GM23338 (cell line): ENCODE data around the gene NME3. TPM values are rescaled to one million over a fixed set of nuclear protein-coding genes. Genes with fewer than 3 reads are reported as not detected.

ENCODE experiments used
- ATAC-seq: fragments of 200-7000 bp; cut with Tn5 transposase; 3 replicates; pipeline ENCODE4 v1.9.1; 2020
- DNase-seq: peaks from one replicate; pipeline ENCODE4 v3.0.0-alpha.2; 2015; ENCODE audit warnings: low spot score
- H2AFZ ChIP-seq: fragments of 200-600 bp; sonication (generic); 2 replicates; pipeline ENCODE4 v1.8.0; 2016; ENCODE audit warnings: antibody characterized with exemption, mild to moderate bottlenecking, moderate library complexity
- H3F3A ChIP-seq: fragments of 200-600 bp; sonication (generic); replicated peaks from 2 replicates; pipeline ENCODE4 v1.8.0; 2017; ENCODE audit warnings: antibody characterized with exemption, mixed run types, low read depth
- H3K27ac ChIP-seq: fragments of 200-600 bp; sonication (generic); 2 replicates; pipeline ENCODE4 v1.6.1; 2016; ENCODE audit warnings: low read depth
- H3K27me3 ChIP-seq: fragments of 200-600 bp; sonication (generic); 2 replicates; pipeline ENCODE4 v1.8.0; 2016; ENCODE audit warnings: mild to moderate bottlenecking, mixed run types, moderate library complexity; ENCODE audit not compliant: insufficient read depth
- H3K36me3 ChIP-seq: fragments of 200-600 bp; sonication (generic); 2 replicates; pipeline ENCODE4 v1.8.0; 2016; ENCODE audit warnings: mild to moderate bottlenecking; ENCODE audit not compliant: insufficient read depth
- H3K4me1 ChIP-seq: fragments of 200-600 bp; sonication (generic); 2 replicates; pipeline ENCODE4 v1.8.0; 2016; ENCODE audit warnings: mild to moderate bottlenecking, moderate library complexity; ENCODE audit not compliant: insufficient read depth
- H3K4me2 ChIP-seq: fragments of 200-600 bp; sonication (generic); 2 replicates; pipeline ENCODE4 v1.7.1; 2017; ENCODE audit warnings: mixed run types
- H3K4me3 ChIP-seq: fragments of 200-600 bp; sonication (generic); 2 replicates; pipeline ENCODE4 v1.6.1; 2016; ENCODE audit warnings: mixed run types
- H3K79me2 ChIP-seq: fragments of 200-600 bp; sonication (generic); replicated peaks from 2 replicates; pipeline ENCODE4 v1.8.0; 2017; ENCODE audit warnings: mild to moderate bottlenecking; ENCODE audit not compliant: insufficient read depth
- H3K9me2 ChIP-seq: fragments of 200-600 bp; sonication (generic); 2 replicates; pipeline ENCODE4 v1.8.0; 2017; ENCODE audit not compliant: insufficient read depth
- H4K20me1 ChIP-seq: fragments of 200-600 bp; sonication (generic); replicated peaks from 2 replicates; pipeline ENCODE4 v1.8.0; 2017; ENCODE audit warnings: mild to moderate bottlenecking; ENCODE audit not compliant: insufficient read depth
- H3K27ac Mint-ChIP-seq: 2 replicates; pipeline ENCODE4 v1.8.0; 2020; ENCODE audit warnings: inconsistent platforms, mild to moderate bottlenecking, moderate library complexity, mixed read lengths
- H3K27me3 Mint-ChIP-seq: 3 replicates; pipeline ENCODE4 v1.8.0; 2022; ENCODE audit warnings: low read depth, mild to moderate bottlenecking, moderate library complexity, mixed read lengths, inconsistent platforms; ENCODE audit not compliant: insufficient read depth, poor library complexity
- H3K36me3 Mint-ChIP-seq: 3 replicates; pipeline ENCODE4 v1.8.0; 2021; ENCODE audit warnings: low read depth, mild to moderate bottlenecking, inconsistent platforms, moderate library complexity, mixed read lengths
- H3K4me1 Mint-ChIP-seq: 3 replicates; pipeline ENCODE4 v1.8.0; 2020; ENCODE audit warnings: mild to moderate bottlenecking, inconsistent platforms, mixed read lengths
- H3K4me3 Mint-ChIP-seq: 3 replicates; pipeline ENCODE4 v1.8.0; 2021; ENCODE audit warnings: moderate library complexity, mild to moderate bottlenecking, inconsistent platforms, mixed read lengths
- H3K9me3 Mint-ChIP-seq: 3 replicates; pipeline ENCODE4 v1.8.0; 2020; ENCODE audit warnings: moderate library complexity, mild to moderate bottlenecking, inconsistent platforms, mixed read lengths
- CREB1 ChIP-seq: fragments of 250-450 bp; sonication (Bioruptor Pico); IDR thresholded peaks from 2 replicates; pipeline ENCODE4 v1.5.0; 2020; ENCODE audit warnings: low read depth, mild to moderate bottlenecking, moderate library complexity
- CTCF ChIP-seq, 2 experiments: fragments of 200-600 bp in 1 of 2; sonication (generic) in 1 of 2; conservative IDR thresholded peaks; 2 replicates each; pipeline versions ENCODE4 v1.5.1 to v1.6.1; 2016 to 2017; ENCODE audit warnings: antibody characterized with exemption in 2 of 2, low read depth in 2 of 2, mild to moderate bottlenecking in 2 of 2, moderate library complexity in 1 of 2
- EZH2 ChIP-seq: fragments of 200-600 bp; sonication (generic); IDR thresholded peaks from one replicate; pipeline ENCODE4 v1.8.0; 2017; ENCODE audit warnings: antibody characterized with exemption, mild to moderate bottlenecking, low read depth; ENCODE audit not compliant: unreplicated experiment
- EZH2phosphoT487 ChIP-seq: fragments of 200-600 bp; sonication (generic); IDR thresholded peaks from one replicate; pipeline ENCODE4 v1.8.1; 2018; ENCODE audit warnings: antibody characterized with exemption; ENCODE audit not compliant: unreplicated experiment
- JUNB ChIP-seq: IDR thresholded peaks from one replicate; pipeline ENCODE4 v1.6.1; 2016; ENCODE audit warnings: antibody characterized with exemption; ENCODE audit not compliant: unreplicated experiment
- NANOG ChIP-seq: IDR thresholded peaks from 2 replicates; pipeline ENCODE4 v1.6.1; 2016; ENCODE audit warnings: antibody characterized with exemption, borderline replicate concordance
- POLR2AphosphoS5 ChIP-seq: IDR thresholded peaks from 2 replicates; pipeline ENCODE4 v1.6.1; 2016; ENCODE audit warnings: antibody characterized with exemption, low read depth
- REST ChIP-seq: IDR thresholded peaks from one replicate; pipeline ENCODE4 v1.6.1; 2018; ENCODE audit warnings: antibody characterized with exemption; ENCODE audit not compliant: unreplicated experiment
- STAT1 ChIP-seq: IDR thresholded peaks from one replicate; pipeline ENCODE4 v1.6.1; 2016; ENCODE audit warnings: antibody characterized with exemption; ENCODE audit not compliant: unreplicated experiment
- ZNF114 ChIP-seq: fragments of 250-450 bp; sonication (Bioruptor Pico); IDR thresholded peaks from 2 replicates; pipeline ENCODE4 v1.5.0; 2020; ENCODE audit warnings: mild to moderate bottlenecking, moderate library complexity
- ZNF331 ChIP-seq: fragments of 250-450 bp; sonication (Bioruptor Pico); IDR thresholded peaks from 2 replicates; pipeline ENCODE4 v1.5.0; 2020; ENCODE audit warnings: low read depth, mild to moderate bottlenecking, moderate library complexity
- polyA plus RNA-seq: library from polyadenylated mRNA; unstranded; fragments of >200 nt; fragmentation: Nextera tagmentation; extraction: Ambion mirVana; gene quantifications from 2 replicates; pipeline ENCODE4 v1.2.1, GENCODE V29; 2016
- total RNA-seq: library from RNA; depleted of rRNA; stranded (reverse); fragments of >200 nt; shearing (Covaris generic); gene quantifications from 2 replicates; pipeline ENCODE4 v1.2.3, GENCODE V29; 2014
- TF ChIP-seq, protein P1 (sequence below): fragments of 250-450 bp; sonication (Bioruptor Pico); IDR thresholded peaks from 2 replicates; pipeline ENCODE4 v1.5.0; 2020; ENCODE audit warnings: mild to moderate bottlenecking, moderate library complexity
- TF ChIP-seq, protein P2 (sequence below): IDR thresholded peaks from 2 replicates; pipeline ENCODE4 v1.6.1; 2016; ENCODE audit warnings: antibody characterized with exemption

The NME3 gene
- total and polyA plus RNA-seq, 2 experiments from 2014 or later = 95.3 to 130 TPM

DNA sequence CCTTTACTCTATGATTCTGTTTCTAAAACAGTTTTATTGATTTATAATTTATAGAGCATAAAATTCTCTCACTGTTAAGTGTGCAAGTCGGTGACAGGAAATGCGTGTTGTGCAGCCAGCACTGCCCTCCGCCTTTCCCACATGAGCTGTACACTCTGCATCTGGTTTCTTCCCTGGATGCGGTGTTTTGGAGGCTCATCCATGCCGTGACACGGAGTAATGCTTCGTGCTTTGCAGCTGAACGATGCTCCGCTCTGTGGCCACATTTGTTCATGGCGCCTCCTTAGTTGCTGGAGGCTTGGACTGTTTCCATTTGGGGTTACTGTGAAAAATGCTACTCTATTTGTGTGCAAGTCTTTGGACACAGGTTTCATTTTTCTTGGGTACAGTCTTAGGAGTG, 29.4 kb upstream of the NME3 start:
- Histone ChIP-seq H3K9me2 (no peaks in the 10 kb centered on the region), H3F3A (no peaks in the 10 kb centered on the region), H3K27ac (no peak overlapping the region), H3K4me3 (no peak overlapping the region), H3K79me2 (no peaks in the 10 kb centered on the region), H3K27me3 (no peaks in the 10 kb centered on the region), H4K20me1 (no peaks in the 10 kb centered on the region), H3K4me2 (no peak overlapping the region), H3K4me1 (no peaks in the 10 kb centered on the region), H2AFZ (no peak overlapping the region), H3K36me3 (no peaks in the 10 kb centered on the region; the same call in 1 of the 2 replicates)
- Mint-ChIP-seq H3K9me3 (peaks cover 67% of the 10 kb centered on the region), H3K4me1 (no peaks in the 10 kb centered on the region), H3K36me3 (peaks cover 71% of the 10 kb centered on the region), H3K4me3 (no peak overlapping the region), H3K27ac (no peak overlapping the region), H3K27me3 (peaks cover 5% of the 10 kb centered on the region)
- ATAC-seq (no peak), DNase-seq (no peak)
- TF ChIP-seq ZNF114 (CRISPR knock-in tag) = no peak
- TF ChIP-seq JUNB = no peak
- TF ChIP-seq CREB1 = no peak
- TF ChIP-seq, protein P1, sequence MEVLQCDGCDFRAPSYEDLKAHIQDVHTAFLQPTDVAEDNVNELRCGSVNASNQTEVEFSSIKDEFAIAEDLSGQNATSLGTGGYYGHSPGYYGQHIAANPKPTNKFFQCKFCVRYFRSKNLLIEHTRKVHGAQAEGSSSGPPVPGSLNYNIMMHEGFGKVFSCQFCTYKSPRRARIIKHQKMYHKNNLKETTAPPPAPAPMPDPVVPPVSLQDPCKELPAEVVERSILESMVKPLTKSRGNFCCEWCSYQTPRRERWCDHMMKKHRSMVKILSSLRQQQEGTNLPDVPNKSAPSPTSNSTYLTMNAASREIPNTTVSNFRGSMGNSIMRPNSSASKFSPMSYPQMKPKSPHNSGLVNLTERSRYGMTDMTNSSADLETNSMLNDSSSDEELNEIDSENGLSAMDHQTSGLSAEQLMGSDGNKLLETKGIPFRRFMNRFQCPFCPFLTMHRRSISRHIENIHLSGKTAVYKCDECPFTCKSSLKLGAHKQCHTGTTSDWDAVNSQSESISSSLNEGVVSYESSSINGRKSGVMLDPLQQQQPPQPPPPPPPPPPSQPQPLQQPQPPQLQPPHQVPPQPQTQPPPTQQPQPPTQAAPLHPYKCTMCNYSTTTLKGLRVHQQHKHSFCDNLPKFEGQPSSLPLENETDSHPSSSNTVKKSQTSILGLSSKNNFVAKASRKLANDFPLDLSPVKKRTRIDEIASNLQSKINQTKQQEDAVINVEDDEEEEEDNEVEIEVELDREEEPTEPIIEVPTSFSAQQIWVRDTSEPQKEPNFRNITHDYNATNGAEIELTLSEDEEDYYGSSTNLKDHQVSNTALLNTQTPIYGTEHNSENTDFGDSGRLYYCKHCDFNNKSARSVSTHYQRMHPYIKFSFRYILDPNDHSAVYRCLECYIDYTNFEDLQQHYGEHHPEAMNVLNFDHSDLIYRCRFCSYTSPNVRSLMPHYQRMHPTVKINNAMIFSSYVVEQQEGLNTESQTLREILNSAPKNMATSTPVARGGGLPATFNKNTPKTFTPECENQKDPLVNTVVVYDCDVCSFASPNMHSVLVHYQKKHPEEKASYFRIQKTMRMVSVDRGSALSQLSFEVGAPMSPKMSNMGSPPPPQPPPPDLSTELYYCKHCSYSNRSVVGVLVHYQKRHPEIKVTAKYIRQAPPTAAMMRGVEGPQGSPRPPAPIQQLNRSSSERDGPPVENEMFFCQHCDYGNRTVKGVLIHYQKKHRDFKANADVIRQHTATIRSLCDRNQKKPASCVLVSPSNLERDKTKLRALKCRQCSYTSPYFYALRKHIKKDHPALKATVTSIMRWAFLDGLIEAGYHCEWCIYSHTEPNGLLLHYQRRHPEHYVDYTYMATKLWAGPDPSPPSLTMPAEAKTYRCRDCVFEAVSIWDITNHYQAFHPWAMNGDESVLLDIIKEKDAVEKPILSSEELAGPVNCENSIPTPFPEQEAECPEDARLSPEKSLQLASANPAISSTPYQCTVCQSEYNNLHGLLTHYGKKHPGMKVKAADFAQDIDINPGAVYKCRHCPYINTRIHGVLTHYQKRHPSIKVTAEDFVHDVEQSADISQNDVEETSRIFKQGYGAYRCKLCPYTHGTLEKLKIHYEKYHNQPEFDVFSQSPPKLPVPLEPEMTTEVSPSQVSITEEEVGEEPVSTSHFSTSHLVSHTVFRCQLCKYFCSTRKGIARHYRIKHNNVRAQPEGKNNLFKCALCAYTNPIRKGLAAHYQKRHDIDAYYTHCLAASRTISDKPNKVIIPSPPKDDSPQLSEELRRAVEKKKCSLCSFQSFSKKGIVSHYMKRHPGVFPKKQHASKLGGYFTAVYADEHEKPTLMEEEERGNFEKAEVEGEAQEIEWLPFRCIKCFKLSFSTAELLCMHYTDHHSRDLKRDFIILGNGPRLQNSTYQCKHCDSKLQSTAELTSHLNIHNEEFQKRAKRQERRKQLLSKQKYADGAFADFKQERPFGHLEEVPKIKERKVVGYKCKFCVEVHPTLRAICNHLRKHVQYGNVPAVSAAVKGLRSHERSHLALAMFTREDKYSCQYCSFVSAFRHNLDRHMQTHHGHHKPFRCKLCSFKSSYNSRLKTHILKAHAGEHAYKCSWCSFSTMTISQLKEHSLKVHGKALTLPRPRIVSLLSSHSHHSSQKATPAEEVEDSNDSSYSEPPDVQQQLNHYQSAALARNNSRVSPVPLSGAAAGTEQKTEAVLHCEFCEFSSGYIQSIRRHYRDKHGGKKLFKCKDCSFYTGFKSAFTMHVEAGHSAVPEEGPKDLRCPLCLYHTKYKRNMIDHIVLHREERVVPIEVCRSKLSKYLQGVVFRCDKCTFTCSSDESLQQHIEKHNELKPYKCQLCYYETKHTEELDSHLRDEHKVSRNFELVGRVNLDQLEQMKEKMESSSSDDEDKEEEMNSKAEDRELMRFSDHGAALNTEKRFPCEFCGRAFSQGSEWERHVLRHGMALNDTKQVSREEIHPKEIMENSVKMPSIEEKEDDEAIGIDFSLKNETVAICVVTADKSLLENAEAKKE = no peak
- TF ChIP-seq REST = no peak
- no peak for TF ChIP-seq EZH2phosphoT487
- TF ChIP-seq, protein P2, sequence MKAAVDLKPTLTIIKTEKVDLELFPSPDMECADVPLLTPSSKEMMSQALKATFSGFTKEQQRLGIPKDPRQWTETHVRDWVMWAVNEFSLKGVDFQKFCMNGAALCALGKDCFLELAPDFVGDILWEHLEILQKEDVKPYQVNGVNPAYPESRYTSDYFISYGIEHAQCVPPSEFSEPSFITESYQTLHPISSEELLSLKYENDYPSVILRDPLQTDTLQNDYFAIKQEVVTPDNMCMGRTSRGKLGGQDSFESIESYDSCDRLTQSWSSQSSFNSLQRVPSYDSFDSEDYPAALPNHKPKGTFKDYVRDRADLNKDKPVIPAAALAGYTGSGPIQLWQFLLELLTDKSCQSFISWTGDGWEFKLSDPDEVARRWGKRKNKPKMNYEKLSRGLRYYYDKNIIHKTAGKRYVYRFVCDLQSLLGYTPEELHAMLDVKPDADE = no peak
- TF ChIP-seq EZH2 = no peak
- no peak for TF ChIP-seq POLR2AphosphoS5
- TF ChIP-seq NANOG = no peak
- no peak for TF ChIP-seq ZNF331 (CRISPR knock-in tag)
- TF ChIP-seq CTCF (conservative IDR thresholded peaks at IDR 0.05; ENCODE audit: low read depth in 2 of 2) = no peak
- TF ChIP-seq STAT1 = no peak
